OCI-M2 (cell line): ENCODE measurements around the gene APOA4.

ENCODE experiments used
- DNase-seq: peaks from one replicate; lab custom pipeline; 2025; ENCODE audit not compliant: unreplicated experiment; lab: John Stamatoyannopoulos, UW

APOA4 gene

DNA sequence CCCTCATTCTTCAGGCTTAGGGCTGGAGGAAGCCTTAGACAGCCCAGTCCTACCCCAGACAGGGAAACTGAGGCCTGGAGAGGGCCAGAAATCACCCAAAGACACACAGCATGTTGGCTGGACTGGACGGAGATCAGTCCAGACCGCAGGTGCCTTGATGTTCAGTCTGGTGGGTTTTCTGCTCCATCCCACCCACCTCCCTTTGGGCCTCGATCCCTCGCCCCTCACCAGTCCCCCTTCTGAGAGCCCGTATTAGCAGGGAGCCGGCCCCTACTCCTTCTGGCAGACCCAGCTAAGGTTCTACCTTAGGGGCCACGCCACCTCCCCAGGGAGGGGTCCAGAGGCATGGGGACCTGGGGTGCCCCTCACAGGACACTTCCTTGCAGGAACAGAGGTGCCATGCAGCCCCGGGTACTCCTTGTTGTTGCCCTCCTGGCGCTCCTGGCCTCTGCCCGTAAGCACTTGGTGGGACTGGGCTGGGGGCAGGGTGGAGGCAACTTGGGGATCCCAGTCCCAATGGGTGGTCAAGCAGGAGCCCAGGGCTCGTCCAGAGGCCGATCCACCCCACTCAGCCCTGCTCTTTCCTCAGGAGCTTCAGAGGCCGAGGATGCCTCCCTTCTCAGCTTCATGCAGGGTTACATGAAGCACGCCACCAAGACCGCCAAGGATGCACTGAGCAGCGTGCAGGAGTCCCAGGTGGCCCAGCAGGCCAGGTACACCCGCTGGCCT is 7.2 kb upstream of the APOA4 start:
- no peak for DNase-seq

DNA sequence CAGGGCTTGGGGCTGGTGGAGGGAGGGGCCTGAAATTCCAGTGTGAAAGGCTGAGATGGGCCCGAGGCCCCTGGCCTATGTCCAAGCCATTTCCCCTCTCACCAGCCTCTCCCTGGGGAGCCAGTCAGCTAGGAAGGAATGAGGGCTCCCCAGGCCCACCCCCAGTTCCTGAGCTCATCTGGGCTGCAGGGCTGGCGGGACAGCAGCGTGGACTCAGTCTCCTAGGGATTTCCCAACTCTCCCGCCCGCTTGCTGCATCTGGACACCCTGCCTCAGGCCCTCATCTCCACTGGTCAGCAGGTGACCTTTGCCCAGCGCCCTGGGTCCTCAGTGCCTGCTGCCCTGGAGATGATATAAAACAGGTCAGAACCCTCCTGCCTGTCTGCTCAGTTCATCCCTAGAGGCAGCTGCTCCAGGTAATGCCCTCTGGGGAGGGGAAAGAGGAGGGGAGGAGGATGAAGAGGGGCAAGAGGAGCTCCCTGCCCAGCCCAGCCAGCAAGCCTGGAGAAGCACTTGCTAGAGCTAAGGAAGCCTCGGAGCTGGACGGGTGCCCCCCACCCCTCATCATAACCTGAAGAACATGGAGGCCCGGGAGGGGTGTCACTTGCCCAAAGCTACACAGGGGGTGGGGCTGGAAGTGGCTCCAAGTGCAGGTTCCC is 6.5 kb upstream of the APOA4 start, which contains the start of gene APOC3:
Gene APOC3 (plus strand): TSS at position 383 of the 659 bp plus-strand sequence. CDS start 676 bp downstream, outside the sequence.
- no peak for DNase-seq

DNA sequence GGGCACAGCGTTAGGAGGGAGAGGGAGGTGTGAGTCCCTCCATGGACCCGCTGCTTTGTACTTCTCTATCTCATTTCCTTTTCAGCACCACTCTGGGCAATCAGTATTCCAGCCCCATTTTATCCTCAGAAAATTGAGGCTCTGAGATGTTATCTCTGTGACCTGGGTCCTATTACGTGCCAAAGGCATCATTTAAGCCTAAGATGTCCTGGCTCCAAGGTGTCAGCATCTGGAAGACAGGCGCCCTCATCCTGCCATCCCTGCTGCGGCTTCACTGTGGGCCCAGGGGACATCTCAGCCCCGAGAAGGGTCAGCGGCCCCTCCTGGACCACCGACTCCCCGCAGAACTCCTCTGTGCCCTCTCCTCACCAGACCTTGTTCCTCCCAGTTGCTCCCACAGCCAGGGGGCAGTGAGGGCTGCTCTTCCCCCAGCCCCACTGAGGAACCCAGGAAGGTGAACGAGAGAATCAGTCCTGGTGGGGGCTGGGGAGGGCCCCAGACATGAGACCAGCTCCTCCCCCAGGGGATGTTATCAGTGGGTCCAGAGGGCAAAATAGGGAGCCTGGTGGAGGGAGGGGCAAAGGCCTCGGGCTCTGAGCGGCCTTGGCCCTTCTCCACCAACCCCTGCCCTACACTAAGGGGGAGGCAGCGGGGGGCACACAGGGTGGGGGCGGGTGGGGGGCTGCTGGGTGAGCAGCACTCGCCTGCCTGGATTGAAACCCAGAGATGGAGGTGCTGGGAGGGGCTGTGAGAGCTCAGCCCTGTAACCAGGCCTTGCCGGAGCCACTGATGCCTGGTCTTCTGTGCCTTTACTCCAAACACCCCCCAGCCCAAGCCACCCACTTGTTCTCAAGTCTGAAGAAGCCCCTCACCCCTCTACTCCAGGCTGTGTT is 5.8 kb upstream of the APOA4 start:
- no peak for DNase-seq

- DNase-seq = no peak
These were observed 4.4 kb upstream of the APOA4 start for GRCh38 chr11:116827461-116827860.

GRCh38 chr11:116826751-116827431 is 3.8 kb upstream of the APOA4 start:
- no peak for DNase-seq

GRCh38 chr11:116825854-116826750 is 3.0 kb upstream of the APOA4 start:
- no peak for DNase-seq

GRCh38 chr11:116825434-116825833 is 2.3 kb upstream of the APOA4 start:
- no peak for DNase-seq

GRCh38 chr11:116822575-116822974 is 529 bp downstream of the APOA4 start:
- DNase-seq = no peak

GRCh38 chr11:116821050-116821918 is 1.8 kb downstream of the APOA4 start:
- DNase-seq = no peak

DNA sequence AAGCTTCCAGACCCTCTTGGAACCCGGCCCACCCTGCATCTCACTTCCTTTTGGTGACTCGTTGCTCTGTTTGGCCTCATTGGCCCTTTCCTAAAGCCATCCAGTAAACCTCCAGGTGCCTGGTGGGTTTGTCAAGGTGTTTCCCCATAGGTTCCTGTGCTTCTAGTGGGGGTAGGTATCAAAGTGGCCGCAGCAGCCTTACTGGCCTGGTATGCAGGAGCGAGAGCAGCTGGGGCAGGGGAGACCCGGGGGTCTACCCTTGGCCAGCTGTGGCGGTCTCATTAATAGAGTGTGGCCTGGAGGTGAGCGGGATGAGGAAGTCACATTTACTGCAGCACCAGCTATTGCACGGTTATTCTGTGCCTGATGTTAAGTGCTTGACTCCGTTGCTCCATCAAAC is 4.1 kb downstream of the APOA4 start:
- no peak for DNase-seq

GRCh38 chr11:116814502-116814901 is 8.6 kb downstream of the APOA4 start:
- DNase-seq = no peak

DNA sequence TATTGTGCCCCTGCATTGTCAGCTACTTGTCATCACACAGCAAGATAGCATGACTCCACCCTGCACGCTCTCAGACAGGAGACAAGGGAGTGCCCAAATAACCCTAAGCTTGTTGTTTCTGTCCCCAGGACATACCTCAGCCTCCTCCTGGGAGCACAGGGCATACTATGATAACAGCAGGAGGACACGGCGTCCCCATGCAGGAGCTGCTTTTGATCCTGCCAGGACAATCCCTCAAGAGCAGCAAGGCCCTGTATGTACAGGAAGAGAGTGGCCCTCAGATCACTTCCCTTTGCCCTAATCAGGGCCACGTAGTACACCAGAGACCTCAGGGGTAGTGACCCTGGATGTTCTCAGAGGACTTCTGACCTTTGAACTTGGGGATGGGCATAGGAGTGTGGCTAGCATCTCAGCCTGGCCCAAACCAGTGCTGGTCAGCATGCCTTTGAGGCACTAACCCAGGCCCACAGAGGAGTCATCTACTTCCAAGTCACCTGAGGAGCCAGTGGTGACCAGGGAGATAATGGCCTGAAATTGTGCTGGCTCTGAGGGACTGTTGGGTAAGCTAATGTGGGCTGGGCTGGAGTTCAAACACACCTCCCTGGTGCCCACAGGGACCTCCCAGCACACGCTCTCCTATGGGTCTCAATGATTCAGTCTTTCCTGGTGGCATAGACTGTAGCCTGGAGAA is 9.2 kb downstream of the APOA4 start:
- DNase-seq = no peak

- DNase-seq = no peak
These were observed 9.9 kb downstream of the APOA4 start for GRCh38 chr11:116813170-116813569.

DNA sequence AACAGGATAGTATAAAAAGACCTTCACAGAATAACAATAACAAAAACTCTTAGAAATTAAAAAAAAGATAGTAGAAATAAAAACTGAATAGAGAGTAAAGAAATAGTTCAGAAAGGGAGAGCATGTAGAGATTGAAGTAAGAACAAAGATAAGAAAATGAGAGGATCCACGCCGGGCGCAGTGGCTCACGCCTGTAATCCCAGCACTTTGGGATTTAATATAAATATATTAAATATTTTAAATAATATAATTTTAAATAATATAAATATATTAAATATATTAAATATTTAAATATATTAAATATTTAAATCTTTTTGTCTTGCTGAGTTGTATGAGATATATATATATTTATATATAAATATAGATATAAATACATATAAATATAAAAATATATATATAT is 11.0 kb downstream of the APOA4 start:
- DNase-seq = no peak

DNA sequence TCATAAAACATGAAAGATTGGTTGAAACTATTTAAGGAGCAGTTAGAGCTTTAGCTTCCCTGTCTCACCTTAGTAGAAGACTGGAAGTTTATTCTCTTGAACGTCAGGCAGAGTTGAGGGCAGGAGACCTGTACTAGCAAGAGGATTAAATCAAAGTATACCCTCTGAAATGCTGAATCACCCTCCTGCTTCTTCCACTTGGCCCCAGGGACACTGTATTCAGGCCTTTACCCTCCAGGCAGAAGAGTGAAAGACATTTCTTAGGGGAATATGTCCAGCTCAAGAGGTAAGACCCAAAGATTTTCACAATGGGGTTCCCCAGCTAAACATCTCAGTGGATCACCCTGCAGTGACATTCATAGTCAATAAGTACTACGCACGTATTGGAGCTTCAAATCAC is 11.9 kb downstream of the APOA4 start:
- no peak for DNase-seq

GRCh38 chr11:116808262-116809175 is 14.6 kb downstream of the APOA4 start:
- DNase-seq = no peak

DNA sequence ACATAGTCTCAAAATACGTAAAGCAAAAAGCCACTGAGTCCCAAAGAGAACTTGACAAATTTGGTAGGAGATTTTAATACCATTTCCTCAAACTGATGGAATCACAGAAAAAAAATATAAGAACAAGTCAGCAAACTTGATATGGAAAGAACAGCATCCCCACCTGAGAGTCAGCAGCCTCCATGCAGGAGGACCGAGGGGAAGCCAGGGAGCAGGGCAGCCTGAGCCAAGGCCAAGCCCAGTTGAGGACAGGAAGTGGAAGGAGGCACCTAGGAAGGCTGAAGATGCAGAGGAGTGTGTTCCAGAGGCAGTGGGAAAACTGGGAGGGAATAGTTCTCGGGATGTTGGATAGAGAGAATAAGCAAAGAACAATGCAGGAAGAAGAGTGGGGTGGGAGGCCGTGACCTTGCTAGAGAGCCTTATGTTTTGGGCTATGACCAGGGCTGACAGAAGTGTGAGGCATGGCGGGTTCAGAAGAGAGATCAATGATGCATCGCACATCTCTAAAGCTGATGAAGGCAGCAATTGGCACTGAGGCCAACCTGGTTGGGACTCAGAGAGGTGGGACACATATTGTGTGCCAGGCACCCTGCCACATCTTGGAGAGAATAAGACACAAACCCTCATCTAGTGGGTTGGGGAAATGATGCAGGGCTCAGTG is 15.4 kb downstream of the APOA4 start:
- no peak for DNase-seq
